Large intestine (tissue), 3 donors: Measurements from ENCODE around the gene PCDHA4. TPM values are rescaled to one million over a fixed set of nuclear protein-coding genes. Genes with fewer than 3 reads are reported as not detected.
"Not testable (repeated sequence)": the region's sequence is repeated elsewhere in the genome, so short reads cannot be mapped to it uniquely, and the experiment has no call there.

Source experiments
- DNase-seq, 2 donors: peaks; one replicate each; pipeline versions ENCODE4 v3.0.0 to v3.0.0-alpha.2; 2013
- H3K27ac ChIP-seq: one replicate; pipeline ENCODE4 v1.5.1; 2013; ENCODE audit warnings: low read length
- H3K27me3 ChIP-seq: 2 replicates; pipeline ENCODE4 v1.6.1; 2013; ENCODE audit warnings: low read length; ENCODE audit not compliant: control insufficient read depth, insufficient read depth
- H3K36me3 ChIP-seq: 2 replicates; pipeline ENCODE4 v1.6.1; 2013; ENCODE audit warnings: low read length; ENCODE audit not compliant: control insufficient read depth, insufficient read depth
- H3K4me1 ChIP-seq: one replicate; pipeline ENCODE4 v1.6.1; 2013; ENCODE audit warnings: low read length; ENCODE audit not compliant: control insufficient read depth, insufficient read depth
- H3K4me3 ChIP-seq: one replicate; pipeline ENCODE4 v1.5.1; 2013; ENCODE audit warnings: low read length
- H3K9me3 ChIP-seq: one replicate; pipeline ENCODE4 v1.6.1; 2013; ENCODE audit warnings: mild to moderate bottlenecking, low read depth, low read length, moderate library complexity; ENCODE audit not compliant: control insufficient read depth
- WGBS: methylation state at CpG from one replicate; pipeline ENCODE4 v1.1.5; 2013; ENCODE audit warnings: low lambda C conversion rate; ENCODE audit not compliant: insufficient coverage; 5-methylcytosine and 5-hydroxymethylcytosine counted together
- polyA plus RNA-seq: library from polyadenylated mRNA; unstranded; fragments of 120-200 nt; gene quantifications from one replicate; pipeline ENCODE4 v1.2.1, GENCODE V29; 2013

PCDHA4 gene
- polyA plus RNA-seq, 1 donor, result 1.3 TPM

DNA sequence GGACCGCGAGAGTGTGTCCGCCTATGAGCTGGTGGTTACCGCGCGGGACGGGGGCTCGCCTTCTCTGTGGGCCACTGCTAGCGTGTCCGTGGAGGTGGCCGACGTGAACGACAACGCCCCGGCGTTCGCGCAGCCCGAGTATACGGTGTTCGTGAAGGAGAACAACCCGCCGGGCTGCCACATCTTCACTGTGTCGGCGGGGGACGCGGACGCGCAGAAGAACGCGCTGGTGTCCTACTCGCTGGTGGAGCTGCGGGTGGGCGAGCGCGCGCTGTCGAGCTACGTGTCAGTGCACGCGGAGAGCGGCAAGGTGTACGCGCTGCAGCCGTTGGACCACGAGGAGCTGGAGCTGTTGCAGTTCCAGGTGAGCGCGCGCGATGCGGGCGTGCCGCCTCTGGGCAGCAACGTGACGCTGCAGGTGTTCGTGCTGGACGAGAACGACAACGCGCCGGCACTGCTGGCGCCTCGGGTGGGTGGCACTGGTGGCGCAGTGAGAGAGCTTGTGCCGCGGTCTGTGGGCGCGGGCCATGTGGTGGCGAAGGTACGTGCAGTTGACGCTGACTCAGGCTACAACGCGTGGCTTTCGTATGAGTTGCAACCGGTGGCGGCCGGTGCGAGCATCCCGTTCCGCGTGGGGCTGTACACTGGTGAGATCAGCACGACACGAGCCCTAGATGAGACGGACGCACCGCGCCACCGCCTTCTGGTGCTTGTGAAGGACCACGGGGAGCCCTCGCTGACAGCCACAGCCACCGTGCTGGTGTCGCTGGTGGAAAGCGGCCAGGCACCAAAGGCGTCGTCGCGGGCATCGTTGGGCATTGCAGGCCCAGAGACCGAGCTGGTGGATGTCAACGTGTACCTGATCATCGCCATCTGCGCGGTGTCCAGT is 29.0 kb downstream of the PCDHA4 start:
- no peak for DNase-seq
- Histone ChIP-seq H3K27ac (no peak overlapping the region), H3K4me1 (no peaks in the 10 kb centered on the region), H3K36me3 (no peaks in the 10 kb centered on the region), H3K4me3 (no peak overlapping the region), H3K27me3 (peaks cover 3% of the 10 kb centered on the region), H3K9me3 (peaks cover 19% of the 10 kb centered on the region)
- WGBS, result no CpG with 5 or more reads among the region's 103 CpGs

DNA sequence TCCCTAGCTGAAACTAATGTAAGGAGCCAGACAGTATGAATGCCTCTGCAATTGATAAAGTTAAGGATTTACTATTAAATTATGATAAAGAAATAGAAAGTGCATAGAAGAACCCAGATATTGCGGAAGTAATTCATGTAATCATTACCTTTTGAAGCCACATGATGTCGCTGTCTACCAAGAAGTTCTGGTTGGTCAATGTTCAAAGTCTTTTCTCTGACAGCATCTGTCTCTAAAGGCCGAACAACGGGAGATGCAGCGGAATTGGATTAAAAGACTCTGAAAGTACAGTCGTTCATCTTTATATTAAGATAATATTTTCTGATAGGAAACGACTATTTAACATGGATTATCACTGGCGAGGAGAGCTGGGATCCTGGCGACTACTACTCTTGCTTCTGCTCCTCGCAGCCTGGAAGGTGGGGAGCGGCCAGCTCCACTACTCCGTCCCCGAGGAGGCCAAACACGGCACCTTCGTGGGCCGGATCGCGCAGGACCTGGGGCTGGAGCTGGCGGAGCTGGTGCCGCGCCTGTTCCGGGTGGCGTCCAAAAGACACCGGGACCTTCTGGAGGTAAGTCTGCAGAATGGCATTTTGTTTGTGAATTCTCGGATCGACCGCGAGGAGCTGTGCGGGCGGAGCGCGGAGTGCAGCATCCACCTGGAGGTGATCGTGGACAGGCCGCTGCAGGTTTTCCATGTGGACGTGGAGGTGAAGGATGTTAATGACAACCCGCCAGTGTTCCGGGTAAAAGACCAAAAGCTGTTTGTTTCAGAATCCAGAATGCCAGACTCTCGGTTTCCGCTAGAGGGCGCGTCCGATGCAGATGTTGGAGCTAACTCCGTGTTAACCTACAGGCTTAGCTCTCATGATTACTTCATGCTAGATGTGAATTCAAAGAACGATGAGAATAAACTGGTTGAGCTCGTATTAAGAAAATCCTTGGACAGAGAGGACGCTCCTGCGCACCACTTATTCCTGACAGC is 34.4 kb downstream of the PCDHA4 start, which contains the start of gene PCDHA8:
Gene PCDHA8 (plus strand): TSS at position 210 of the 985 bp plus-strand sequence. CDS start 135 bp downstream, at position 345.
- WGBS, result 80% methylated on average over 1 of the region's 47 CpGs
- H3K27ac ChIP-seq, result no peak within 1 kb of the TSS
- no peak for DNase-seq
- H3K36me3 ChIP-seq, result no peaks in the 10 kb centered on the region
- H3K4me1 ChIP-seq, result no peaks in the 10 kb centered on the region
- H3K27me3 ChIP-seq, result no peaks in the 10 kb centered on the region
- no peak within 1 kb of the TSS for H3K4me3 ChIP-seq
- H3K9me3 ChIP-seq, result peaks cover 23% of the 10 kb centered on the region

GRCh38 chr5:140842798-140843733 is 36.2 kb downstream of the PCDHA4 start:
- Histone ChIP-seq H3K4me1 (no peaks in the 10 kb centered on the region), H3K36me3 (no peaks in the 10 kb centered on the region), H3K4me3 (no peak overlapping the region), H3K9me3 (peaks cover 19% of the 10 kb centered on the region), H3K27me3 (no peaks in the 10 kb centered on the region), H3K27ac (no peak overlapping the region)
- WGBS, result no CpG with 5 or more reads among the region's 87 CpGs
- no peak for DNase-seq

DNA sequence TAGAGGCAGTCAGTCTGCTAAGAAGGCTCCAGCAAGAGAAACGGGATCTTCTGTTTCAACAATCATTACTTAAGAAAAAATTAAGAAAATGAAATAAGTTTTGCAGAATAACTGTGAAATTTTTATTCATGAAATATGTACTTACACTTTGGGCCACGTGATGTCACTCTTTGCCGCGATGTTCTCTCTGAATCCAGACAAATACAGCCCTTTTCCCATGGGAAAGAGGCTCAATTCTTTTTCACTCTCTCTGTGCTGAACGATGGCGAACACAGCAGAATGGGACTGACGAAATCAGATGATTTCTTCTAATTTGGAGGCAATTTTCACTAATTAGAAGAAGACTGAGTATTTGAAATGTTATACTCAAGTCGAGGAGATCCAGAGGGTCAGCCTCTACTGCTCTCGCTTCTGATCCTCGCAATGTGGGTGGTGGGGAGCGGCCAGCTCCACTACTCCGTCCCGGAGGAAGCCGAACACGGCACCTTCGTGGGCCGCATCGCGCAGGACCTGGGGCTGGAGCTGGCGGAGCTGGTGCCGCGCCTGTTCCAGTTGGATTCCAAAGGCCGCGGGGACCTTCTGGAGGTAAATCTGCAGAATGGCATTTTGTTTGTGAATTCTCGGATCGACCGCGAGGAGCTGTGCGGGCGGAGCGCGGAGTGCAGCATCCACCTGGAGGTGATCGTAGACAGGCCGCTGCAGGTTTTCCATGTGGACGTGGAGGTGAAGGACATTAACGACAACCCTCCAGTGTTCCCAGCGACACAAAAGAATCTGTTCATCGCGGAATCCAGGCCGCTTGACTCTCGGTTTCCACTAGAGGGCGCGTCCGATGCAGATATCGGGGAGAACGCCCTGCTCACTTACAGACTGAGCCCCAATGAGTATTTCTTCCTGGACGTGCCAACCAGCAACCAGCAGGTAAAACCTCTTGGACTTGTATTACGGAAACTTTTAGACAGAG is 41.6 kb downstream of the PCDHA4 start, which contains the start of gene PCDHA9:
Gene PCDHA9 (plus strand): TSS at position 244 of the 964 bp plus-strand sequence. CDS start 114 bp downstream, at position 358.
- 14% methylated on average over 3 of the region's 48 CpGs for WGBS
- not testable (repeated sequence) for H3K27me3 ChIP-seq, DNase-seq, H3K27ac ChIP-seq, H3K4me3 ChIP-seq, H3K36me3 ChIP-seq, H3K4me1 ChIP-seq
- peaks cover 18% of the 10 kb centered on the region for H3K9me3 ChIP-seq

- DNase-seq, H3K4me1 ChIP-seq, H3K27me3 ChIP-seq, H3K27ac ChIP-seq, H3K4me3 ChIP-seq, H3K36me3 ChIP-seq: not testable (repeated sequence)
- WGBS, result no CpG with 5 or more reads among the region's 101 CpGs
- peaks cover 18% of the 10 kb centered on the region for H3K9me3 ChIP-seq
Measured at GRCh38 chr5:140849831-140850634, 43.2 kb downstream of the PCDHA4 start.

DNA sequence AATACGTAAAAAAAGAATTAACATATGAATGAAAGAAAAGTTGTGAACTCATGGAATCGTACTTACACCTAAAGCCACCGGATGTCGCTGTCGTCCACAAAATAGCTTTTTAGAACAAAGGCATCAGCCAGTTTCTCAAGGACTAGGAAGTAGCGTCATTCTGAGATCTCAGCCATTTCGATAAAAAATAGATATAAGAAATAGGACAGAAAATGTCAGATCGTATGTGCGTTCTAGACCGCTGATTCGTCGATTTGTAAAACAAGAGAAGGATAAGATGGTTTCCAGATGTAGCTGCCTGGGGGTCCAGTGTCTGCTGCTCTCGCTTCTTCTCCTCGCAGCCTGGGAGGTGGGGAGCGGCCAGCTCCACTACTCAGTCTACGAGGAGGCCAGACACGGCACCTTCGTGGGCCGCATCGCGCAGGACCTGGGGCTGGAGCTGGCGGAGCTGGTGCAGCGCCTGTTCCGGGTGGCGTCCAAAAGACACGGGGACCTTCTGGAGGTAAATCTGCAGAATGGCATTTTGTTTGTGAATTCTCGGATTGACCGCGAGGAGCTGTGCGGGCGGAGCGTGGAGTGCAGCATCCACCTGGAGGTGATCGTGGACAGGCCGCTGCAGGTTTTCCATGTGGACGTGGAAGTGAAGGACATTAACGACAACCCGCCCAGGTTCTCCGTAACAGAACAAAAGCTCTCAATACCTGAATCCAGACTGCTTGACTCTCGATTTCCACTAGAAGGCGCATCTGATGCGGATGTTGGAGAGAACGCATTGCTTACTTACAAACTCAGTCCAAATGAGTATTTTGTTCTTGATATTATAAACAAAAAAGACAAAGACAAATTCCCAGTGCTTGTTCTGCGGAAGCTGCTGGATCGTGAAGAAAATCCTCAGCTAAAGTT is 49.2 kb downstream of the PCDHA4 start, which contains the start of gene PCDHA10:
Gene PCDHA10 (plus strand): TSS at position 126 of the 903 bp plus-strand sequence. CDS start 152 bp downstream, at position 278.
- H3K4me3 ChIP-seq, result no peak within 1 kb of the TSS
- DNase-seq, result peak in 1 of 2 donors; percentile 1
- no peaks in the 10 kb centered on the region for H3K4me1 ChIP-seq
- no peaks in the 10 kb centered on the region for H3K27me3 ChIP-seq
- no peaks in the 10 kb centered on the region for H3K36me3 ChIP-seq
- H3K27ac ChIP-seq, result no peak within 1 kb of the TSS
- peaks cover 22% of the 10 kb centered on the region for H3K9me3 ChIP-seq
- 20% methylated on average over 9 of the region's 44 CpGs for WGBS

DNA sequence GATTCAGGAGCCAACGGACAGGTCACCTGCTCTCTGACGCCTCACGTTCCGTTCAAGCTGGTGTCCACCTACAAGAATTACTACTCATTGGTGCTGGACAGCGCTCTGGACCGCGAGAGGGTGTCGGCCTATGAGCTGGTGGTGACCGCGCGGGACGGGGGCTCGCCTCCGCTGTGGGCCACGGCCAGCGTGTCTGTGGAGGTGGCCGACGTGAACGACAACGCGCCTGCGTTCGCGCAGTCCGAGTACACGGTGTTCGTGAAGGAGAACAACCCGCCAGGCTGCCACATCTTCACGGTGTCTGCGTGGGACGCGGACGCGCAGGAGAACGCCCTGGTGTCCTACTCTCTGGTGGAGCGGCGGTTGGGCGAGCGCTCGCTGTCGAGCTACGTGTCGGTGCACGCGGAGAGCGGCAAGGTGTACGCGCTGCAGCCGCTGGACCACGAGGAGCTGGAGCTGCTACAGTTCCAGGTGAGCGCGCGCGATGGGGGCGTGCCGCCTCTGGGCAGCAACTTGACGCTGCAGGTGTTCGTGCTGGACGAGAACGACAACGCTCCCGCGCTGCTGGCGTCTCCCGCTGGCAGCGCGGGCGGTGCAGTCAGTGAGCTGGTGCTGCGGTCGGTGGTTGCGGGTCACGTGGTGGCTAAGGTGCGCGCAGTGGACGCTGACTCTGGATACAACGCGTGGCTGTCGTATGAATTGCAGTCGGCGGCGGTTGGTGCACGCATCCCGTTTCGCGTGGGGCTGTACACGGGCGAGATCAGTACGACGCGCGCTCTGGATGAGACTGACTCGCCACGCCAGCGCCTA is 50.5 kb downstream of the PCDHA4 start:
- no peak overlapping the region for H3K4me3 ChIP-seq
- peaks cover 25% of the 10 kb centered on the region for H3K9me3 ChIP-seq
- H3K27ac ChIP-seq, result no peak overlapping the region
- no peaks in the 10 kb centered on the region for H3K4me1 ChIP-seq
- WGBS, result no CpG with 5 or more reads among the region's 94 CpGs
- no peaks in the 10 kb centered on the region for H3K27me3 ChIP-seq
- no peaks in the 10 kb centered on the region for H3K36me3 ChIP-seq
- no peak for DNase-seq
